Mesenchymal stem cell (in vitro differentiated cells and primary cell): ENCODE data around the gene ROBO1.

Experiments used
- DNase-seq: peaks from one replicate; pipeline ENCODE4 v3.0.0-alpha.2; 2013
- H2AFZ ChIP-seq: one replicate; pipeline ENCODE4 v1.6.1; 2013; ENCODE audit warnings: low read depth, mild to moderate bottlenecking, control low read depth, inconsistent platforms, low read length, moderate library complexity
- H2AK5ac ChIP-seq: 2 replicates; pipeline ENCODE4 v1.6.1; 2013; ENCODE audit warnings: low read length, moderate library complexity, mild to moderate bottlenecking, inconsistent platforms; ENCODE audit not compliant: severe bottlenecking
- H2BK120ac ChIP-seq: one replicate; pipeline ENCODE4 v1.6.1; 2013; ENCODE audit warnings: low read depth, mild to moderate bottlenecking, inconsistent platforms, low read length, moderate library complexity
- H2BK12ac ChIP-seq, 2 experiments: one replicate each; pipeline ENCODE4 v1.6.1; 2013; ENCODE audit warnings: inconsistent platforms in 2 of 2, low read length in 2 of 2, mild to moderate bottlenecking in 2 of 2, moderate library complexity in 2 of 2, control low read depth in 1 of 2
- H2BK15ac ChIP-seq: one replicate; pipeline ENCODE4 v1.6.1; 2013; ENCODE audit warnings: mild to moderate bottlenecking, low read depth, inconsistent platforms; ENCODE audit not compliant: poor library complexity, severe bottlenecking
- H2BK5ac ChIP-seq: 2 replicates; pipeline ENCODE4 v1.6.1; 2013; ENCODE audit warnings: low read depth, mild to moderate bottlenecking, low read length, control low read depth, inconsistent platforms; ENCODE audit not compliant: poor library complexity, severe bottlenecking
- H3K14ac ChIP-seq, 2 experiments: one replicate each; pipeline ENCODE4 v1.6.1; 2013; ENCODE audit warnings: inconsistent platforms in 2 of 2, low read length in 2 of 2, control low read depth in 1 of 2, mild to moderate bottlenecking in 1 of 2, moderate library complexity in 1 of 2
- H3K18ac ChIP-seq, 2 experiments: one replicate each; pipeline ENCODE4 v1.6.1; 2013; ENCODE audit warnings: inconsistent platforms in 2 of 2, low read length in 2 of 2, control low read depth in 1 of 2, low read depth in 1 of 2, mild to moderate bottlenecking in 1 of 2
- H3K23ac ChIP-seq, 2 experiments: one replicate each; pipeline ENCODE4 v1.6.1; 2013; ENCODE audit warnings: inconsistent platforms in 2 of 2, low read length in 2 of 2, mild to moderate bottlenecking in 2 of 2, moderate library complexity in 2 of 2, control low read depth in 1 of 2
- H3K27ac ChIP-seq: 2 replicates; pipeline ENCODE4 v1.5.1; 2013; ENCODE audit warnings: mild to moderate bottlenecking, moderate library complexity, low read length, control low read depth, inconsistent platforms; ENCODE audit not compliant: poor library complexity, severe bottlenecking
- H3K27me3 ChIP-seq, 2 experiments: 2 replicates each; pipeline versions ENCODE4 v1.6.1 to v1.7.0; 2013; ENCODE audit warnings: low read length in 2 of 2, mild to moderate bottlenecking in 2 of 2, moderate library complexity in 2 of 2, control low read depth in 1 of 2, inconsistent platforms in 1 of 2; ENCODE audit not compliant: control insufficient read depth in 1 of 2, insufficient read depth in 1 of 2
- H3K36me3 ChIP-seq, 2 experiments: 2 replicates each; pipeline versions ENCODE4 v1.6.1 to v1.7.0; 2013; ENCODE audit warnings: low read length in 2 of 2, control low read depth in 1 of 2, inconsistent platforms in 1 of 2, low read depth in 1 of 2, mild to moderate bottlenecking in 1 of 2; ENCODE audit not compliant: insufficient read depth in 2 of 2, control insufficient read depth in 1 of 2
- H3K4ac ChIP-seq, 2 experiments: one replicate each; pipeline ENCODE4 v1.6.1; 2013; ENCODE audit warnings: inconsistent platforms in 2 of 2, low read length in 2 of 2, mild to moderate bottlenecking in 2 of 2, moderate library complexity in 2 of 2, control low read depth in 1 of 2, low read depth in 1 of 2
- H3K4me1 ChIP-seq: 2 replicates; pipeline ENCODE4 v1.6.1; 2013; ENCODE audit warnings: low read depth, low read length, control low read depth; ENCODE audit not compliant: control insufficient read depth, insufficient read depth
- H3K4me2 ChIP-seq: 2 replicates; pipeline ENCODE4 v1.6.1; 2013; ENCODE audit warnings: low read length, mild to moderate bottlenecking, inconsistent platforms; ENCODE audit not compliant: poor library complexity, severe bottlenecking
- H3K4me3 ChIP-seq, 2 experiments: 2 replicates each; pipeline versions ENCODE4 v1.5.1 to v1.7.0; 2013; ENCODE audit warnings: low read length in 2 of 2, mild to moderate bottlenecking in 2 of 2, control low read depth in 1 of 2, low read depth in 1 of 2; ENCODE audit not compliant: insufficient read depth in 1 of 2
- H3K79me1 ChIP-seq: replicated peaks from 2 replicates; pipeline ENCODE4 v1.6.1; 2013; ENCODE audit warnings: mild to moderate bottlenecking, control low read depth, low read length, inconsistent platforms; ENCODE audit not compliant: poor library complexity, severe bottlenecking
- H3K9ac ChIP-seq: 2 replicates; pipeline ENCODE4 v1.7.0; 2013; ENCODE audit warnings: mild to moderate bottlenecking, low read length, moderate library complexity
- H3K9me3 ChIP-seq: 2 replicates; pipeline ENCODE4 v1.7.0; 2013; ENCODE audit warnings: mild to moderate bottlenecking, low read length; ENCODE audit not compliant: control insufficient read depth
- H4K8ac ChIP-seq: one replicate; pipeline ENCODE4 v1.6.1; 2013; ENCODE audit warnings: inconsistent platforms, mild to moderate bottlenecking, low read length, moderate library complexity
- H4K91ac ChIP-seq: one replicate; pipeline ENCODE4 v1.6.1; 2013; ENCODE audit warnings: mild to moderate bottlenecking, low read length, inconsistent platforms
- WGBS: methylation state at CpG from one replicate; pipeline ENCODE4 v1.1.7; 2013; ENCODE audit warnings: mixed read lengths; 5-methylcytosine and 5-hydroxymethylcytosine counted together

Gene ROBO1

DNA sequence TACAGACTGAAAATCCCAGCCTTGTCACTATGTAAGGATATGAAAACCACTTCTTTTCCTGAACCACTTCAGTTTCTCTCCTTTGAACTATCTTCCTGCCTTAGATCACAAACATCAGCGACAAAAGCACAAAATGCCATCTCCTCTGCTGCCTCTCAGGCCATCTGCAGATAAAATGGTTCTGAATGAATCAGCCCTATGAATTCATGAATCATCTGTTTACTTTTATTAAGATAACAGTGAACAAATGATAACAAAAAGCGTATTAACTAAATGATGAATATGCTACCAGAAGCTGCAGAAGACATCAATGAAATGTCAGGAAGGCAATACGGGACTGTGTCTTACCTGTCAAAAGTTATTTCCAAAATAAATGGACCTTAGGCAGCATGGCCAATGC, 928.1 kb downstream of the ROBO1 start:
- H4K8ac ChIP-seq, result no peak overlapping the region
- no peak overlapping the region for H3K4ac ChIP-seq
- peak; percentile 19 for DNase-seq
- WGBS, result 24% methylated on average over 2 of the region's 3 CpGs
- H3K4me3 ChIP-seq, result no peak overlapping the region
- H4K91ac ChIP-seq, result no peak overlapping the region
- H3K27ac ChIP-seq, result no peak overlapping the region
- H2BK5ac ChIP-seq, result no peak overlapping the region
- H3K9me3 ChIP-seq, result no peaks in the 10 kb centered on the region
- no peak overlapping the region for H2BK12ac ChIP-seq
- H2BK15ac ChIP-seq, result no peak overlapping the region
- no peaks in the 10 kb centered on the region for H3K36me3 ChIP-seq
- H3K18ac ChIP-seq, result no peak overlapping the region
- no peak overlapping the region for H3K14ac ChIP-seq
- H2BK120ac ChIP-seq, result no peak overlapping the region
- no peaks in the 10 kb centered on the region for H3K27me3 ChIP-seq
- peaks cover 5% of the 10 kb centered on the region for H3K79me1 ChIP-seq
- no peak overlapping the region for H2AK5ac ChIP-seq
- H3K23ac ChIP-seq, result no peak overlapping the region
- no peaks in the 10 kb centered on the region for H3K4me1 ChIP-seq
- no peak overlapping the region for H2AFZ ChIP-seq
- H3K4me2 ChIP-seq, result no peak overlapping the region
- H3K9ac ChIP-seq, result no peak overlapping the region

DNA sequence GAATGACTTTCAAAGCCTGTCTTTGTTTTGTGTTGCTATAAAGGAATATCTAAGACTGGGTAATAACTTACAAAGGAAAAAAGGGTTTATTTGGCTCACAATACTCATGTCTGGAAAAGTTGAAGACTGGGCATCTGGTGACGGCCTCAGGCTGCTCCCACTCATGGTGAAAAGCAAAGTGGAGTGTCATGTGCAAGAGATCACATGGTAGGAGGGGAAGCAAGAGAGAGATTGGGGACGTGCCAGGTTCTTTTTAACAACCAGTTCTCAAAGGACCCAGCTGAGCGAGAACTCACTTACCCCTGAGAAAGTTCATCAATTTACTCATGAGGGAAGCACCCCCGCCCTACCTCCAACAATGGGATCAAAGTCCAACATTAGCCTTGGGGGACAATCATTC, 929.4 kb downstream of the ROBO1 start:
- no peak overlapping the region for H3K4me3 ChIP-seq
- no peak overlapping the region for H3K23ac ChIP-seq
- H3K4ac ChIP-seq, result no peak overlapping the region
- no peak overlapping the region for H2BK15ac ChIP-seq
- H2AK5ac ChIP-seq, result no peak overlapping the region
- no peak overlapping the region for H2BK120ac ChIP-seq
- WGBS, result 97% methylated on average over 4 of the region's 4 CpGs
- no peaks in the 10 kb centered on the region for H3K36me3 ChIP-seq
- no peak overlapping the region for H2AFZ ChIP-seq
- H4K91ac ChIP-seq, result no peak overlapping the region
- no peak overlapping the region for H2BK5ac ChIP-seq
- no peak overlapping the region for H3K9ac ChIP-seq
- H3K79me1 ChIP-seq, result peaks cover 6% of the 10 kb centered on the region
- no peak overlapping the region for H3K18ac ChIP-seq
- no peak overlapping the region for H3K27ac ChIP-seq
- H3K9me3 ChIP-seq, result no peaks in the 10 kb centered on the region
- no peak overlapping the region for H4K8ac ChIP-seq
- H3K14ac ChIP-seq, result no peak overlapping the region
- H3K27me3 ChIP-seq, result no peaks in the 10 kb centered on the region
- no peaks in the 10 kb centered on the region for H3K4me1 ChIP-seq
- no peak overlapping the region for H3K4me2 ChIP-seq
- no peak overlapping the region for H2BK12ac ChIP-seq
- no peak for DNase-seq

DNA sequence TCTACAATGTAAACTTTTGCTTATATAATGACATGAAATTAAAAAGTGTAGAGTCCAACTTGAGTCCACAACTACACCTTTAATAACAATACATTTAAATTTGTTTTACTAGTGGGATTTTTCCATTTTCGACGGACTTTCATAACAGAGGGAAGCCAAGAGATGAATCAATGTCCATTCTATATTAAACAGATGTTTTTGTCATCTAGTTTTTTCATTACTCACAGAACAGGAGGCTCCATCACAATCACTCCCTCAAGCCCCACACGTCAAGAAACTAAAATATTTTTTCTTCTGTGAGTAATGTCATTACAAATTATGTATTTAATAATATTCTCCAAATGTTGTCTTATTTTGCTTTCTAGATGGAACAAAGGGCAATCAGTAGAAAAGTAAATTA, 932.9 kb downstream of the ROBO1 start:
- H4K91ac ChIP-seq, result no peak overlapping the region
- no peak overlapping the region for H3K14ac ChIP-seq
- H3K4me2 ChIP-seq, result no peak overlapping the region
- H3K79me1 ChIP-seq, result peaks cover 6% of the 10 kb centered on the region
- no peak overlapping the region for H3K18ac ChIP-seq
- H3K27me3 ChIP-seq, result no peaks in the 10 kb centered on the region
- H3K4me3 ChIP-seq, result no peak overlapping the region
- no peak overlapping the region for H3K4ac ChIP-seq
- 92% methylated on average over 2 of the region's 3 CpGs for WGBS
- H3K9ac ChIP-seq, result no peak overlapping the region
- H3K23ac ChIP-seq, result no peak overlapping the region
- H2BK12ac ChIP-seq, result no peak overlapping the region
- H3K36me3 ChIP-seq, result no peaks in the 10 kb centered on the region
- H3K27ac ChIP-seq, result no peak overlapping the region
- H4K8ac ChIP-seq, result no peak overlapping the region
- no peak overlapping the region for H2AK5ac ChIP-seq
- no peak overlapping the region for H2AFZ ChIP-seq
- H3K4me1 ChIP-seq, result no peaks in the 10 kb centered on the region
- H2BK5ac ChIP-seq, result no peak overlapping the region
- no peak overlapping the region for H2BK120ac ChIP-seq
- no peak for DNase-seq
- no peaks in the 10 kb centered on the region for H3K9me3 ChIP-seq
- no peak overlapping the region for H2BK15ac ChIP-seq

DNA sequence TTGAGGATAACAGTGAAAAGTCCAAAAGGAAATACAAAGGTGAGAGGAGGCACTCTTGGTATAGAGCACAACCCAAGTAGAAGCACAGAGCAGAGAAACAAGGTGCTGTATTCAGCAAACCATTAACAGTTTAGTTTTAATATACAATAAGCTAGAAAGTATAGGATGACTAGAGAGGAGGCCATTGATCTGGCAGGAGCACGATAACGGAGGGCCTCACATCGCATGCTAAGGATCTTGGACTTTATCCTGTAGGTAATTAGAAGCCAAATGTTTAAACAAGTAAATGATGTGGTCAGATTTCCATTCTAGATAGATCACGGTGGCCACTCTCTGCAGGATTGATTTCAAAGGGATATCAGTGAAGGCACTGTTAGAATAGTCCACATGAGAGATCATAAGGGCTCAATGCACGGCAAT, 935.0 kb downstream of the ROBO1 start:
- no peaks in the 10 kb centered on the region for H3K4me1 ChIP-seq
- no peak overlapping the region for H3K27ac ChIP-seq
- H3K9ac ChIP-seq, result no peak overlapping the region
- H3K14ac ChIP-seq, result no peak overlapping the region
- H2BK12ac ChIP-seq, result no peak overlapping the region
- H2AK5ac ChIP-seq, result no peak overlapping the region
- no peaks in the 10 kb centered on the region for H3K36me3 ChIP-seq
- H3K79me1 ChIP-seq, result peaks cover 2% of the 10 kb centered on the region
- no peak overlapping the region for H3K23ac ChIP-seq
- DNase-seq, result no peak
- no peak overlapping the region for H3K4me2 ChIP-seq
- H2BK15ac ChIP-seq, result no peak overlapping the region
- 84% methylated on average over 5 of the region's 5 CpGs for WGBS
- H3K4me3 ChIP-seq, result no peak overlapping the region
- no peak overlapping the region for H2AFZ ChIP-seq
- no peak overlapping the region for H4K8ac ChIP-seq
- H2BK5ac ChIP-seq, result no peak overlapping the region
- H3K27me3 ChIP-seq, result no peaks in the 10 kb centered on the region
- H3K4ac ChIP-seq, result no peak overlapping the region
- no peaks in the 10 kb centered on the region for H3K9me3 ChIP-seq
- no peak overlapping the region for H4K91ac ChIP-seq
- no peak overlapping the region for H2BK120ac ChIP-seq
- no peak overlapping the region for H3K18ac ChIP-seq
